GM12892 (cell line): ENCODE data around the gene ZNF462.

Experiments used
- POLR2A ChIP-seq: IDR thresholded peaks from 2 replicates; pipeline ENCODE4 v1.6.1; 2011; ENCODE audit warnings: low read depth, low read length, control low read depth
- POLR2AphosphoS5 ChIP-seq: IDR thresholded peaks from 2 replicates; pipeline ENCODE4 v1.6.1; 2011; ENCODE audit warnings: low read depth, low read length, control low read depth
- TAF1 ChIP-seq: IDR thresholded peaks from 2 replicates; pipeline ENCODE4 v1.6.1; 2011; ENCODE audit warnings: low read depth, mild to moderate bottlenecking, control low read depth, low read length, borderline replicate concordance

DNA sequence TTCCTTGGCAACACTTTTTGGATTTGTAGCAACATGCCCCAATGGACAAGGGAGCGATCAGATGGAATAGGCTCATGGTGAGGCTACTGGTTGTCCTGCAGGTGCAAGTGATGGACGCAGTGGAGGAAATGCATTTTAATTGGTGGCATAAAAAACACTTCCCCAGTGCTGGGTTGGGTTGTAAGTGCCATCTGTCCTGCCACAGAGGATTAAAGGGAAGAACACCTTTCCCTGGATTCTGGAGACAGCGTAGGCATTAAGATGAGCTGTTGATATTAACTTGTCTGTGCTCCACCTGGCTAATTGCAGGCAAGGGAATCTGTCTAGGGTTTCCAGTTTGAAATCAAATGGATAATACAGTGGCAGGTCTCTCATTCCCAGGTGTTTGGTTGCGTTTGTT, 173.4 kb downstream of the ZNF462 start:
- TF ChIP-seq TAF1 (no peak), POLR2A (no peak), POLR2AphosphoS5 (no peak)
